HG02642 (cell line): ENCODE data around the gene KDM2A.
"Not testable (repeated sequence)": the region's sequence is repeated elsewhere in the genome, so short reads cannot be mapped to it uniquely, and the experiment has no call there.

Experiments used
- ATAC-seq: cut with Tn5 transposase; IDR thresholded peaks from one replicate; pipeline ENCODE4 v1.9.1; 2021; ENCODE audit warnings: mild to moderate bottlenecking; ENCODE audit not compliant: unreplicated experiment, poor library complexity

The KDM2A gene

DNA sequence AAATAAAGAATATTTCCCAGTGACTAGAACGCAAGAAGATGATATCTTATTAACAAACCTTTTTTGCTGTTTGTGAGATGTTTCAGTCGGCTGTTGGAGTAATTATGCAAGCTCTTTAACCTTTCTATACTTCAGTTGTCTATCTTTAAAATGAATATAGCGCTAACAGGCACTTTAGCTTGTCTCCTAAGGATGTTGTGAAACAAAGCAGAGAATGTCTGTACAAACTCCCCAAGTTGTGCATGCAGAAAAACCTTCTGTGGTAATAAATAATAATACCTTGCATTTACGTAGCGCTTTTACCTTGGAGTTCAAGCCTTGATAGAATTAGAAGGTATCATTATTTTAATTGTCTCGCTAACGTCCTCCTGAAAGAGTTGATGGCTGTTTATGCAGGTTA, 1.9 kb upstream of the KDM2A start:
- no peak for ATAC-seq

GRCh38 chr11:67117672-67118180, 1.3 kb upstream of the KDM2A start:
- peak; percentile 2 for ATAC-seq

- peak; percentile 20 for ATAC-seq
These were observed 789 bp upstream of the KDM2A start for GRCh38 chr11:67118181-67118766.

DNA sequence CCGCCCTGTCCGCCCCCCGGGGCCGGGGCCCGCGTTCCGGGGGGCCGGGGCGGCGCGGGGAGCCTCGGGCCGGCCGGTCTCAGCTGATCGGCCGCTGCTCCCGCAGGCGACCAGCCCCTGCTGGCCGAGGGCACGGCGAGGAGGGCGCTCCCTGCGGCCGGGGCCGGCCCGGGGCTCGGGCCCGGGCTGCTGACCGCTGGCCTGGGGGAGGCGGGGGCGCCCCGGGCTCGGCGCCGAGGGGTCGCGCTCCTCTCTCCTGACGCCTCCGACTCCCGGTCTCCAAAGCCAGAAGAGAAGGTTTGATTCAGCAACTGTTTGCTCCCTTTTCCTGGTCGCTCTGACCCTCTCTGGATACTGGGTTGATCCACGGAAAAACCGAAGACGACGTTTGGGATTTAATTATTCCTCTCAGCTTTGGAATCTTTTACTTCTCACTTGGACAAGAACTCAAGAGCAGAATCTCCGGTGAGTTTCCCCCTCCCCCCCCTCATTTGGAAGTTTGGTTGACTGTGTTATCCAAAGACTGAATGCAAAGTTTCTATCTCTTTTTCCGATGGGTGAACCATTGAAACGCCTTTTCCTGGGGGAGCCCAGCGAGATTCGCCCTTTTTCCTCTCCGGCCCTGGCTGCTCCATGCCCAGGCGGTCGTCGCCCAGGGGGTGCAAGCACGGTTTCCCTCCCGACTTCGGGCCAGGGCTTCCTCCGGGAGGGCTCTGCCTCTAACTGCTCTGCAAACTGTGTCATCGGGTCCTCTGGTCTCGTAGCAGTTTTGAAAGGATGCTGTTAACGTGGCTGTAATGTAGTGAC, 725 bp downstream of the KDM2A start:
- ATAC-seq, result peak; percentile 18

GRCh38 chr11:67120456-67120855, 1.4 kb downstream of the KDM2A start:
- no peak for ATAC-seq

GRCh38 chr11:67120881-67121710, 2.0 kb downstream of the KDM2A start:
- ATAC-seq, result no peak

DNA sequence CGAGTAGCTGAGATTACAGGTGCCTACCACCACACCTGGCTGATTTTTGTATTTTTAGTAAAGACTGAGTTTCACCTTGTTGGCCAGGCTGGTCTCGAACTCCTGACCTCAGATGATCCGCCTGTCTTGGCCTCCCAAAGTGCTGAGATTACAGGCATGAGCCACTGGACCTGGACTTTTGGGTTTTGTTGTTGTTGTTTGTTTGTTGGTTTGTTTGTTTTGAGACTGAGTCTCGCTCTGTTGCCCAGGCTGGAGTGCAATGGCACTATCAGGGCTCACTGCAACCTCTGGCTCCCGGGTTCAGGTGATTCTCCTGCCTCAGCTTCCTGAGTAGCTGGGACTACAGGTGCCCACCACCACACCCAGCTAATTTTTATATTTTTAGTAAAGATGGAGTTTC, 4.7 kb downstream of the KDM2A start:
- ATAC-seq, result not testable (repeated sequence)

DNA sequence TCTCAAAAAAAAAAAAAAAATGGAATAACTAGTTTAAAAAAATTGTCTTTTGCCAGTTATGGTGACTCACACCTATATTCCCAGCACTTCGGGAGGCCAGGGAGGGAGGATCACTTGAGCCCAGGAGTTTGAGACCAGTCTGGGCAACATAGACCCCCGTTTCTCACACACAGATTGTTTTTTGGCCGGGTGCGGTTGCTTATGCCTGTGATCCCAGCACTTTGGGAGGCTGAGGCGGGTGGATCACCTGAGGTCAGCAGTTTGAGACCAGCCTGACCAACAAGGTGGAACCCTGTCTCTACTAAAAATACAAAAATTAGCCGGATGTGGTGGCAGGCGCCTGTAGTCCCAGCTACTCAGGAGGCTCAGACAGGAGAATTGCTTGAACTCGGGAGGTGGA, 7.2 kb downstream of the KDM2A start:
- not testable (repeated sequence) for ATAC-seq

DNA sequence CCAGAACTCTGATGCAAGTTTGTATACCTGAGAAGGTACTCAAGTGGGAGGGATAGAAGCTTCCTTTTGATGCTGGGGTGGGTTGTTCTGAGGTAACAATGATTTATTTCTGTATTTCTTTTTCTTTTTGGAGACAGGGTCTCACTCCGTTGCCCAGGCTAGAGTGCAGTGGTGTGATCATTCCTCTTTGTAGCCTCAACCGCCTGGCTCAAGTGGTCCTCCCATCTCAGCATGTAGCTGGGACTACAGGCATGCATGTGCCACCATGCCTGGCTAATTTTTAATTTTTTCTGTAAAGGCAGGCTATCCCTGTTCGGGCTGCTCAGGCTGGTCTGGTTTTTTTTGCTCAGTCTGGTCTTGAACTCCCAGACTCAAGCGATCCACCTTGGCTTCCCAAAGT, 7.9 kb downstream of the KDM2A start:
- no peak for ATAC-seq

GRCh38 chr11:67130861-67131260, 11.8 kb downstream of the KDM2A start:
- not testable (repeated sequence) for ATAC-seq

DNA sequence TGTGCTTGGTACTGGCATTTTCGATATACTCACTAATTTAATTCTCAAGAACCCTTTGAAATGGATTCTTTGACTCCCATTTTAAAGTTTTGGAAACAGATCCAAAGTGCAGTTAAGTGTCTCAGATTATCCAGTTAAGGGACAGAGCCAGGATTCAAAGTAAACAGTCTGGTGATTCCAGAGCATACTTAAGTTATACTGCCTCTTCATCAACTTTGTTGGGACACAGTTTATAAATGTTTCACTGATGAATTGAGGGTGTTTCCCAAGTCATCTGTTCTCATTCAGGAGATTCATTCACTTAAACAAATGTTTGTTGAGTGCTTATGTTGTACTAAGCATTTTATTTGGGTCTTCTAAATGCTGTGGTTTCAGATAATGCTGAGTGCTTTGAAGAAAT, 17.1 kb downstream of the KDM2A start:
- no peak for ATAC-seq

GRCh38 chr11:67138922-67139321, 19.9 kb downstream of the KDM2A start:
- ATAC-seq, result no peak

- ATAC-seq, result no peak
These were observed 27.6 kb downstream of the KDM2A start for GRCh38 chr11:67146516-67147226.

DNA sequence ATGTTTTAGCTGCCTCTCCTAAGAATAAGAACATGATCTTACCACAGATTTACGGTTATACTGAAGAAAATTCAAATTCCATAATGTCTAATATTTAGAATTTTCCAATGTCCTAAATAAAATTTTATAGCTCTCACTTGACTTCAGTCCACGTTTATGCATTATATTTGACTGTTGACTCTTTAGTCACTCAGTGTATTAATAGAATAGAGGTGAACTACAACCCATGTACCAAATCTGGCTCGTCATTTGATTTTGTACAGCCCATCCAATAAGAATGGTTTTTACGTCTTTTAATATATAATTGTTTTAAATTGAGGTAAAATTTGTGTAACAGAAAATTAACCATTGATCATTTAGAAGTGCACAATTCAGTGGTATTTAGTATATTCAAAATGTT, 34.9 kb downstream of the KDM2A start:
- ATAC-seq, result no peak

DNA sequence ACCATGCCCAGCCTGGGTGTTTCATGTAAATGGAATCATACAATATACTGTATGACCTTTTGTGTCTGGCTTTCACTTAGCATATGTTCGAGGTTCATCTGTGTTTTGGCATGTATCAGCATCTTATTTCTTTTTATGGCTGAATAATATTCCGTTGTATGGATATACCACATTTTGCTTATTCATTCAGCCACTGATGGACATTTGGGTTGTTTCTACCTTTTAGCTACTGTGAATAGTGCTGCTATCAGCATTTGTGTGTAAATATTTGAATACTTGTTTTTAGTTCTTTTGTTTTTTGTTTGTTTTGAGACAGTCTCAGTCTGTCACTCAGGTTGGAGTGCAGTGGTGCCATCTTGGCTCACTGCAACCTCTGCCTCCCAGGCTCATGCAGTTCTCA, 35.7 kb downstream of the KDM2A start:
- no peak for ATAC-seq

DNA sequence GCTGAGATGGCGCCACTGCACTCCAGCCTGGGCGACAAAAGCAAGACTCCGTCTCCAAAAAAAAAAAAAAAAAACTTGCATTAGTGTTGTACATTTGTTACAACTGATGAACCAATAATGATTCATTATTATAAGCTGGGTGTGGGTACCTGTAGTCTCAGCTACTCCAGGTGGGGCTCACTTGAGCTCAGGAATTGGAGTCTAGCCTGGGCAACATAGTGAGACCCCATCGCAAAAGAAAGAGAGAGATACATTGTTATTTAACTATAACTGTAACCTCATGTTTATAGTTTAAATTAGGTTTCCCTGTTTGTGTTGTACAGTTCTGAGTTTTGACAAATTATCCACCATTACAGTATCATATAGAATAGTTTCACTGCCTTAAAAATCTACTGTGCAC, 38.6 kb downstream of the KDM2A start:
- no peak for ATAC-seq

GRCh38 chr11:67158221-67158620, 39.2 kb downstream of the KDM2A start:
- ATAC-seq, result no peak

DNA sequence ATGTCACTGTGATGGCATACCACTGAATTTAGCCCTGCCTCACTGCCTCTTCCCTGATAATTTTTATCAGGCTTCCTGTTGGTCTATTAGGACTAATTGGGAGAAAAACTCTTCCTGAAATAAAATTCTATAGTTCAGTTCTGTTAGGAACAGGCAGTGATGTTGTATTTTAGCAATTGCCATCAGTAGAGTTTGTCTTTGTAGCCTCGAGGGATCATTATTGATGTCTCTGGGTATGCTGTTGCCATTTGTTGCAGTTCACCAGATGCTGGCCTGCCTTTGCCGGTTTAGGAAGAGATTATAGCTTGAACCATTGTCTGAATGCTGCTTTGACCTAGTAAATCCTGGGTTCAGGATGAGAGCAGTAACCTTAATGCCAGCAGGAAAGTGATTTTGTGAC, 41.0 kb downstream of the KDM2A start:
- no peak for ATAC-seq

- no peak for ATAC-seq
These were observed 42.1 kb downstream of the KDM2A start for GRCh38 chr11:67160872-67161783.
